H1 (cell line): Measurements from ENCODE around the gene CEP70. TPM values are rescaled to one million over a fixed set of nuclear protein-coding genes. Genes with fewer than 3 reads are reported as not detected.

Source experiments
- CTBP2 ChIP-seq: IDR thresholded peaks from 2 replicates; pipeline ENCODE4 v1.7.0; 2011; ENCODE audit warnings: borderline replicate concordance, mild to moderate bottlenecking, moderate library complexity, mixed read lengths, low read length; ENCODE audit not compliant: insufficient read depth, insufficient read length
- polyA plus RNA-seq, 7 experiments: library from polyadenylated mRNA; depleted of rRNA in 3 of 7; stranded (reverse) in 5 of 7; unstranded in 2 of 7; fragments of >200 nt in 5 of 7; fragments of 200-250 nt in 2 of 7; gene quantifications; 1 replicate in 5 of 7; 2 replicates in 1 of 7; 4 replicates in 1 of 7; pipeline versions ENCODE4 v1.2.1 to v1.2.3, GENCODE V29; 2011 to 2013; ENCODE audit warnings: missing spikeins in 2 of 7, mixed read lengths in 2 of 7
- total RNA-seq: library from RNA; stranded (reverse); fragmentation: NEBNext Ultra II Directional; extraction: Animal tissue kit (Norgen Biotek cat#: 25700); gene quantifications from 2 replicates; pipeline ENCODE4 v1.2.1, GENCODE V29; 2021

Gene CEP70
- total and polyA plus RNA-seq, 2 of the 8 experiments (the other 6 are each of a cell fraction or from before 2014, with no cell fraction given), result 3.9 to 26.2 TPM

GRCh38 chr3:138460536-138461205 lies 133.4 kb downstream of the CEP70 start (continued):
- no peak for TF ChIP-seq CTBP2
